Neural cell (in vitro differentiated cells): ENCODE measurements around the gene SLC3A2.
"Not testable (repeated sequence)": the region's sequence is repeated elsewhere in the genome, so short reads cannot be mapped to it uniquely, and the experiment has no call there.

Experiments used
- EP300 ChIP-seq: fragments of 450-650 bp; conservative IDR thresholded peaks from 2 replicates; pipeline ENCODE4 v1.6.1; 2014; ENCODE audit warnings: antibody characterized with exemption, mild to moderate bottlenecking, moderate library complexity; ENCODE audit not compliant: poor library complexity, severe bottlenecking
- POLR2AphosphoS5 ChIP-seq: IDR thresholded peaks from 2 replicates; pipeline ENCODE4 v1.6.1; 2012
- RAD21 ChIP-seq: fragments of 450-650 bp; conservative IDR thresholded peaks from 2 replicates; pipeline ENCODE4 v1.6.1; 2014; ENCODE audit warnings: antibody characterized with exemption, mild to moderate bottlenecking, moderate library complexity
- TF ChIP-seq, protein P1 (sequence below): fragments of 450-650 bp; IDR thresholded peaks from 2 replicates; pipeline ENCODE4 v1.5.1; 2014; ENCODE audit warnings: antibody characterized with exemption, mild to moderate bottlenecking, moderate library complexity; ENCODE audit not compliant: poor library complexity, severe bottlenecking

DNA sequence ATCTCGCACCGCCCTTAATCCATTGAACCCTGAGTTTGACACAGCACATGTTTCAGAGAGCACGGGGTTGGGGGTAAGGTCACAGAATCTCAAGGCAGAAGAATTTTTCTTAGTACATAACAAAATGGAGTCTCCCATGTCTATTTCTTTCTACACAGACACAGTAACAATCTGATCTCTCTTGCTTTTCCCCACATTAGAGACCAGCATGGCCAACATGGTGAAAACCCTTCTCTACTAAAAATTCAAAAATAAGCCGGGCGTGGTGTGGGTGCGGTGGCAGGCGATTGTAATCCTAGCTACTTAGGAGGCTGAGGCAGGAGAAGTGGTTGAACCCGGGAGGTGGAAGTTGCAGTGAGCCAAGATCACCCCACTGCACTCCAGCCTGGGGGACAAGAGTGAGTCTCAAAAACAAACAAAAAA, 21.4 kb upstream of the SLC3A2 start:
- TF ChIP-seq, protein P1, sequence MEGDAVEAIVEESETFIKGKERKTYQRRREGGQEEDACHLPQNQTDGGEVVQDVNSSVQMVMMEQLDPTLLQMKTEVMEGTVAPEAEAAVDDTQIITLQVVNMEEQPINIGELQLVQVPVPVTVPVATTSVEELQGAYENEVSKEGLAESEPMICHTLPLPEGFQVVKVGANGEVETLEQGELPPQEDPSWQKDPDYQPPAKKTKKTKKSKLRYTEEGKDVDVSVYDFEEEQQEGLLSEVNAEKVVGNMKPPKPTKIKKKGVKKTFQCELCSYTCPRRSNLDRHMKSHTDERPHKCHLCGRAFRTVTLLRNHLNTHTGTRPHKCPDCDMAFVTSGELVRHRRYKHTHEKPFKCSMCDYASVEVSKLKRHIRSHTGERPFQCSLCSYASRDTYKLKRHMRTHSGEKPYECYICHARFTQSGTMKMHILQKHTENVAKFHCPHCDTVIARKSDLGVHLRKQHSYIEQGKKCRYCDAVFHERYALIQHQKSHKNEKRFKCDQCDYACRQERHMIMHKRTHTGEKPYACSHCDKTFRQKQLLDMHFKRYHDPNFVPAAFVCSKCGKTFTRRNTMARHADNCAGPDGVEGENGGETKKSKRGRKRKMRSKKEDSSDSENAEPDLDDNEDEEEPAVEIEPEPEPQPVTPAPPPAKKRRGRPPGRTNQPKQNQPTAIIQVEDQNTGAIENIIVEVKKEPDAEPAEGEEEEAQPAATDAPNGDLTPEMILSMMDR: not testable (repeated sequence)
- TF ChIP-seq RAD21, POLR2AphosphoS5, EP300: not testable (repeated sequence)
